VCaP (cell line): ENCODE data around the gene PWP1.

ENCODE experiments used
- H3K27ac ChIP-seq: fragments of 450-650 bp; 2 replicates; pipeline ENCODE4 v1.5.1; 2017
- CTCF ChIP-seq: fragments of 450-650 bp; conservative IDR thresholded peaks from 2 replicates; pipeline ENCODE4 v1.5.1; 2017; ENCODE audit warnings: mild to moderate bottlenecking, moderate library complexity

PWP1 gene

GRCh38 chr12:107749083-107749482 is 63.5 kb downstream of the PWP1 start:
- no peak for TF ChIP-seq CTCF
- no peak overlapping the region for H3K27ac ChIP-seq

- peak overlapping the region; percentile 86 for H3K27ac ChIP-seq
- no peak for TF ChIP-seq CTCF
Observed at GRCh38 chr12:107759410-107759809, 73.8 kb downstream of the PWP1 start.

- peak overlapping the region; percentile 86 for H3K27ac ChIP-seq
- no peak for TF ChIP-seq CTCF
Observed at GRCh38 chr12:107760207-107760808, 74.7 kb downstream of the PWP1 start.

GRCh38 chr12:107760809-107761501 is 75.4 kb downstream of the PWP1 start, which contains the start of gene PRDM4:
TSS of gene PRDM4 (minus strand) at chr12:107761137. CDS start at chr12:107760515, 622 bp downstream.
- H3K27ac ChIP-seq: peak within 1 kb of the TSS; percentile 86
- peak; percentile 91 for TF ChIP-seq CTCF

- TF ChIP-seq CTCF: no peak
Observed at GRCh38 chr12:107761502-107761904, 75.9 kb downstream of the PWP1 start.

More at GRCh38 chr12:107761502-107761904, 75.9 kb downstream of the PWP1 start:
- peak overlapping the region; percentile 86 for H3K27ac ChIP-seq
